GM21717 (cell line): ENCODE data around the gene SRGAP1.

ENCODE experiments used
- ATAC-seq: cut with Tn5 transposase; IDR thresholded peaks from one replicate; pipeline ENCODE4 v1.9.1; 2021; ENCODE audit warnings: mild to moderate bottlenecking, moderate library complexity; ENCODE audit not compliant: unreplicated experiment

SRGAP1 gene

DNA sequence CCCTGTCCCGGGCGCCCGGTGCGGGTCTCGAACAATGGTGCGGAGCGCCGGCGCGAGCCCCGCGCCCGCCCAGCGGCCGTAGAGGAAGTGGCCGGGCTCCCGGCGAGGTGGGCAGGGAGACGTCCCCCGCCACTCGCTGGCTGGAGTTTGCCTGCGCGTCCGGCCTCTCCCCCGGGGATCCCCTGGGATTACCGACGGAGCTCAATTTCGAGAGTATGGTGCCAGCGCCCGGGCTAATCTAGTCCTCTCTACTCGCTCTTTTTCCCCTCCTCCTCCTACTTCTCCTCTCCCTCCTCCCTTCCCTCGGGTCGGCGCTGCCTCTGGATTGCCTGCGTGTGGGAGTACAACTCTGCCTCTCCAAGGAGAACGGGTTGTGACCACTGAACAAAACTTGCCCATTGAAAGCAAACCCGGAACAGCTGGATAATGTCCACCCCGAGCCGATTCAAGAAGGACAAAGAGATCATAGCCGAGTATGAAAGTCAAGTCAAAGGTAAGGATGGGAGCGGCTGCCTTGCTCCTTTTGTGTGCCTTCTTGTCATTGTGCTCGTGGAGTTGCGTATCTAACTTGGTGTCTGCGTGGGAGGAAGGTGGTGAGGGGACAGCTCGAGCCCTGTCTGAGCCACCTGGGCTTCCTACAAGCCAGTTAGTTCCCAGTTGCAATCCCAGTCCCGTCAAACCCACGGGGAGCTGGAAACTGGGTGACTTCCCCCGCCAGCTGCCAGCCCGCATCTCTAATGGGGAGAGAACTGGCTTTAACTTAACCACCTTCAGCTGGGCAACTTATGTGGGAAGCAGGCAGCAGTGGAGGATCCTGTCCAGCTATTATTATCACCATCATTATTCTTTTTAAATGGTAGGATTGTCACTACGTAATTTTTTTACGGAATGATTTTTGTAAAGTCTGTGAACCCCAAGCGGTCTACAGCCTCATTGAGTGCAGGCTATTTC lies at the start of gene SRGAP1:
SRGAP1 (plus strand) TSS at position 310 of the 951 bp plus-strand sequence; CDS start at position 427, 117 bp downstream.
- ATAC-seq = peak; percentile 26

DNA sequence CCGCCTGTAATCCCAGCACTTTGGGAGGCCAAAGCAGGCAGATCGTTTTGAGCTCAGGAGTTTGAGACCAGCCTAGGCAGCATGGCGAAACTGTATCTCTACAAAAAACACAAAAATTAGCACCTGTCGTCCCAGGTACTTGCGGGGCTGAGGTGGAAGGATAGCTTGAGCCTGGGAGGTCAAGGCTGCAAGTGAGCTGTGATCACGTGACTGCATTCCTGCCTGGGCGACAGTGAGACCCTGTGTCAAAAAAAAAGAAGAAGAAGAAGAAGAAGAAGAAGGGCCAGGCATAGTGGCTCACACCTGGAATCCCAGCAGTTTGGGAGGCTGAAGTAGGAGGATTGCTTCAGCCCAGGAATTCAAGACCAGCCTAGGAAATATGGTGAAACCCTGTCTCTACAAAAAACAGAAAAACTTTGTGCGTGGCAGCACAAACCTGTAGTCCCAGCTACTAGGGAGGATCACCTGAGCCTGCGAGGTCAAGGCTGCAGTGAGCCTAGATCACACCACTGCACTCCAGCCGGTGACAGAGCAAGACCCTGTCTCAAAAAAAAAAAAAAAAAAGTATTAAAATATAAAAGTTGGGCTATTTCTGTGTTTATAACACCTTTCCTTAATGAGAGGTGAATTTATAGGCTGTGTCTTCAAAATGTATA lies 49.3 kb upstream of the SRGAP1 start:
- ATAC-seq = no peak

DNA sequence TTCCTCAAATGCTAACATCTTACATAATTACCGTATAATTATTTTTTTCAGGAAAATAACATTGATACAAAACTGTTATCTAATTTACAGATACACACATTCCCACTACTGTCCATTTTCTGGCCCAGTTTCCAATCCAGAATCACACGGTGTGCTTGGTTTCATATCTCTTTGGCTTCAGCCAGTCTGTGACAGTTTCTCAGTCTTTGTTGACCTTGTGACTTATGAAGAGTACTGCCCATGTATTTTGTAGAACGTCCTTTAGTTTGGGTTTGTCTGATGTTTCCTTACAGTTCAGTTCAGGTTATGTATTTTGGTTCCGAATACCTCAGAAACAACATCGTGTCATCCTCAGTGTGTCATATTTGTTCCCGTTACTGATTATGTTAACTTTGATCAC lies 48.6 kb upstream of the SRGAP1 start:
- no peak for ATAC-seq

- no peak for ATAC-seq
Measured at GRCh38 chr12:63802012-63802608, 42.4 kb upstream of the SRGAP1 start.

- ATAC-seq = no peak
Measured at GRCh38 chr12:63804746-63805145, 39.8 kb upstream of the SRGAP1 start.

DNA sequence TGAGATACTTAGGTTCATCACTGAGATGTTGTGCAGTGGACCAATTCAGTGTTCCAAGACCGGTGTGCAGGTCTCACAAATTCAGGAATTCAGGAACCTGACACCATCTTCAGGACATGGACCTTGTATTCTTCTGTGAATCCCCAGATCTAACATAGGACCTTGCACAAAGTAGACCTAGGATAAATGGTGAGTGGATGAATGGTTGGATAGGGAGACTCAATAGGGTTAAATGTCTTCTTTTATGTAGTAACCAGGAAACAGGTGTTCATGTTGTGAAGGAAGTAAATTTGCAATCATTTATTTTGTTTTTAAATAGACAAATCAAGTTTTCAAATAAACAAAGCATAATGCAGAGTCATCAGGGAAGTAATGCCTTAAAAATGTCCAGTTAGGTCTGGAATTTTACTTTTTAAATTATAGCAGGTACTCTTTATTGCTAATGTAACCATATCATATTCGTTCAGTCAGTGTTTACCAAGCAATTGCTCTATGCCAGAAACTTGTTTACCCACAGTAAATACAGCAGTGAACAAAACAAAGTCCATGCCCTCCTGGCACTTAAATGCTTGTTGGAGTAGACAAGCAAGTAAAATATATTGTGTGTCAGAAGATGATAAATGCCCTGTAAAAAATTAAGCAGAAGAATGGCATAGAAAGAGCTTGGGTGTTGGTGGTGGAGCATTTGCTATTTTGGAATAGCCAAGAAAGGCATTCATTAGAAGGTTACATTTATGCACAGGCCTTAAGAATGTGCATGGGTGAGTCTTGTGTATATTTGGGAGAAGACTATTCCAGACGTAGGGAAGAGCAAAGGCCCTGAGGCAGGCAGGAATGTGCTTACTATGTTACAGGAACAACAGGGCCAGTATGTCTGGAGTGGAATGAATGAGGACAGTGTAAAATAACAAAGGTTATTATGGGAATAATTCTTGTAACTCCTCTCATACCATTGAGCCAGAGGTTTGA lies 38.5 kb upstream of the SRGAP1 start:
- no peak for ATAC-seq

GRCh38 chr12:63808631-63809030 lies 35.9 kb upstream of the SRGAP1 start:
- no peak for ATAC-seq

DNA sequence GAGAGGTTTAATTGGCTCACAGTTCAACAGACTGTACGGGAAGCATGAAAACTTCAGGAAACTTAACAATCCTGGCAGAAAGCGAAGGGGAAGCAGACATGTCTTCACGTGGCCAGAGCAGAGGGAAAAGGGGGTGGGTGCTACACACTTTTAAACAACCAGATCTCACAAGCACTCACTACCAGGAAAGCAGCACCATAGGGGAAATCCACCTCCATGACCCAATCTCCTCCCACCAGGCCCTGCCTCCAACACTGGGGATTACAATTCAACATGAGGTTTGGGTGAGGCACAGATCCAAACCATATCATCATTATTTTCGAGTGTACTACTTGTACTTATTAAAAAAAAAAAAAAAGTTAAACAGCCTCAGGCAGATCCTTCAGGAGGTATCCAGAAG lies 34.9 kb upstream of the SRGAP1 start:
- no peak for ATAC-seq

DNA sequence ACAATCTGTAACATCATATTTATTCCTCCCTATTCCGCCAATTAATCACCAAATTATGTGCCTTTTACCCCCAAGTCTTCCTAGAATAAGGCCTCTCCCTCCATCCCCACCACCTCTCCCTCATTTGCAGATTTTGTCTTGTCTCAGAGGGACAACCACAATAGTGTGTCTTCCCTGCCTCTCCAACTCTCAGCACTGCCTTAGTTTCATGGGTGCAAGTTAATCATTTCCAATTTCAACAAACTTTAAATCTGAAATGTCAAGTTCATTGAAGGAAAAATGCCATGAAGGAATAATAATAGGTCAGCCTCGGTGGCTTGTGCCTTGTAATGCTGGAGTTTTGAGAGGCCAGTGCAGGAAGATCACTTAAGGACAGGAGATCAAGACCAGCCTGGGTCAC lies 33.2 kb upstream of the SRGAP1 start:
- ATAC-seq = no peak

GRCh38 chr12:63811755-63812154 lies 32.7 kb upstream of the SRGAP1 start:
- ATAC-seq = no peak

DNA sequence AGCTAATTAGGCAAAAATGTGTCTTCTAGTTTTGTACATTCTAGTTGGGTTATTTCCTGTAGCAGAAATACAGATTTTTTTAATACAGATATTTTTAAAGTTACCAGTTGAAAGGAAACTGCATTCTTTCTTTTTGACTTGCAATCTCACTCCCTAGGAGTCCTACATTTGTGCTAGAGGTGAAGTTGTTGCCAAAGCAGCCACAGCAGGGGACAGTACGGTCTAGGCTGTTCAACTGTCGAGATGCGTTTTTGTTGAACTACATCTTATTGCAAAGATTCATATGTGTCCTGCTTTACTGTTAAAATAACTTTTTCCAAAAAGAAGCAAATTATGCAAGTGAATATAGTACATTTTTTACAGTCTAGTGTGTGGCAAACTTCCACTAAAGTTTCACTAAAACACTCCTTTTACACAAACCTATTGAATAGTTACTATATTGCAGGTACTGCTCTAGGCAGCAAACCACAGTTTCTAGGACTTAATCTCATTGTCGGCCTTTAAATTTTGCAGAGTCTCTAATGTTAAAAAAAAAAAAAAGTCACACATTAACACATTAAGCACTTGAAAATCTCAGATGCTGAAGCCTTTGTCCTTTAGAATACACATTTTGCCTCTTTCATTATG lies 30.2 kb upstream of the SRGAP1 start:
- ATAC-seq = peak; percentile 30

GRCh38 chr12:63815482-63815852 lies 29.0 kb upstream of the SRGAP1 start:
- ATAC-seq = no peak

DNA sequence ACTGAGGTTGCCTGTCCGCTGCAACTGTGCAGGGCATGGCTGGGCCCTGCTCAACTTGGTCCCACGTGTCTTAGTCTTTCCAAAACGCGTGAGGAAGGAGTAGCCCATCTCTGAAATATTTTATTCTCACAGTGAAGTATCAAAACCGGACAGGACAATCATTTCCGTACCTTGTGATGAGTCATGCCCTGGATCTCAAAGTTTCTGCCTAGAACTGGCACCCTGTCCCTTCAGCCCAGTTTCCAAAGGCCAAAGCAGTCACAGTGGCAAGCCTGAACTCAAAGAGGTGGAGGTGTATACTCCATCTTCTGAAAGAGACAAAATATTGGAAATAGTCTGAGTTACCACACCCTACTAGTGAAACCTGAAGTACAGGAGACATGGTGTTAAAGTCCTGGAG lies 28.5 kb upstream of the SRGAP1 start:
- no peak for ATAC-seq

DNA sequence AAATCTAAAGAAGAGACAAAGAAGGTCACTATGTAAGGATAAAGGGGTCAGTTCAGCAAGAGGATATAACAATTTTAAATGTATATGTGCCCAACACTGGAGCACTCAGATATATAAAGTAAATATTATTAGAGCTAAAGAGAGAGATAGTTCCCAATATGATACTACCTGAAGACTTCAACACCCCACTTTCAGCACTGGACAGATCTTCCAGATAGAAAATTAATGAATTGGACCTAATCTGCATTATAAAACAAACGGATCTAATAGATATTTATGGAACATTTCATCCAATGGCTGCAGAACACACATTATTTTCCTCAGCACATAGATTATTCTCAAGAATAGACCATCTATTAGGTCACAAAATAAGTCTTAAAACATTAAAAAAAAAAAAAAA lies 24.1 kb upstream of the SRGAP1 start:
- ATAC-seq = no peak

GRCh38 chr12:63821781-63822251 lies 22.7 kb upstream of the SRGAP1 start:
- no peak for ATAC-seq

DNA sequence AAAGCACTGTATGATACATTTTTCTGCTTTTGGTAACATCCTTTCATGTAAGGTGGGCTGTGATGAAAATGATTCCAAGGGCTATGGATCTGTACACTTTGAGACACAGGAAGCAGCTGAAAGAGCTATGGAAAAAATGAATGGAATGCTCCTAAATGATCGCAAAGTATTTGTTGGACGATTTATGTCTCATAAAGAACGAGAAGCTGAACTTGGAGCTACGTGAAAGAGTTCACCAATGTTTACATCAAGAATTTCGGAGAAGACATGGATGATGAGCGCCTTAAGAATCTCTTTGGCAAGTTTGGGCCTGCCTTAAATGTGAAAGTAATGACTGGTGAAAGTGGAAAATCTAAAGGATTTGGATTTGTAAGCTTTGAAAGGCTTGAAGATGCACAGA lies 22.1 kb upstream of the SRGAP1 start:
- ATAC-seq = no peak

- ATAC-seq = no peak
Measured at GRCh38 chr12:63823040-63823439, 21.5 kb upstream of the SRGAP1 start.

DNA sequence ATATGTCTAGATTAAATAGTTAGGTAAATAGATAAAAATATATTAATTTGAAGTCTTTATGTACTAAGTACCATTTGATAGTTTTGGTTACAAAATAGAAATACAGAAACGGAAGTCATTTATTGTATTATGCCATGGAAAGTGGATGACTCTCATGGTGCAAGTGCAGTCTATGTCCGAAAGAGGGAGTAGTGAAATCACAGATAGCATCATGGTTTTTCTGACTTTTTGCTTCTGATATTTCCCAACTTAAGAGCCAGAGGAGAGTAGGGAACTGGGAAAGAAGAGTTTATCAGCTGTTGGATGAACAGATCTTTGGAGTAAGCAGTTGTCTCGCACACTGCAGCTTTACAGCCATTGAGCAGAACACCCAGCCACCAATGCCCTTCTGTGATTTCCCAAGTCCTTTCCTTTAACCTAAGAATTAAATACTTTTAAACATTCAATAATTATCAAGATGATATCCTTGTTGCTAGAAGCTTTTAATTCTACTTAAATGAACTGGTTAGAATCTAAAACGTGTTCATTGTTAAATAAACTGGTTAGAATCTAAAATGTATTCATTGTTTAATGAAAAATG lies 18.4 kb upstream of the SRGAP1 start:
- no peak for ATAC-seq

GRCh38 chr12:63828867-63829266 lies 15.6 kb upstream of the SRGAP1 start:
- no peak for ATAC-seq

GRCh38 chr12:63836046-63836445 lies 8.5 kb upstream of the SRGAP1 start:
- no peak for ATAC-seq
